ENCODE results near the gene PDZD8.

Gene PDZD8

DNA sequence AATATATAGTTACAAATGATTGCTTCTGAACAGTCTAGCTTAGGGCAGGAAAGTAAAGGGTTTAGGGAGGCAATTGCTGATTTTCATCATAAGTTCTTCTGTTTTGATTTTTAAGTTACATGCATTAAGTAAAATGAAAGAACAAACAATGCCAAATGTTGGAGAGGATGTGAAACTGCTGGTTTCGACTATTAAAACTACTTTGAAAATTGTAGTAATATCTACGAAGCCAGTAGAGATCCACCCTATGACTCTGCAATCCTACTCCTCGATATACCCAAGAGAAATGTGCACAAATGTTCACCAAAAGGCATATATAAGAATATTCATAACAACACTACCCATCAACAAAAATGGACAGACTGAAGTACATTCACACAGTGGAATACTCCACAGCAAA, 24.3 kb downstream of the PDZD8 start:
- Histone ChIP-seq H3K79me2 (ENCODE audit: control insufficient read depth, low read length) (peaks cover 93% of the 10 kb centered on the region), H3K36me3 (ENCODE audit: control insufficient read depth, low read length) (no peaks in the 10 kb centered on the region), H3F3A (ENCODE audit: control insufficient read depth, insufficient read depth) (no peaks in the 10 kb centered on the region), H3K4me3 (ENCODE audit: low read length) (no peak overlapping the region), H3K27me3 (ENCODE audit: control insufficient read depth, low read length) (no peaks in the 10 kb centered on the region), H3K27ac (ENCODE audit: low read depth, low read length) (no peak overlapping the region), H3K9me3 (ENCODE audit: control insufficient read depth, insufficient read depth, low read length) (no peaks in the 10 kb centered on the region), H3K4me1 (ENCODE audit: control insufficient read depth, low read length) (peaks cover 25% of the 10 kb centered on the region), H4K20me1 (ENCODE audit: control insufficient read depth, insufficient read depth, low read depth, low read length) (peaks cover 29% of the 10 kb centered on the region), H3K4me2 (ENCODE audit: low read length) (no peak overlapping the region), H3K9me2 (replicated peaks; ENCODE audit: control insufficient read depth, low read length) (no peaks in the 10 kb centered on the region)
- TF ChIP-seq, protein P1, sequence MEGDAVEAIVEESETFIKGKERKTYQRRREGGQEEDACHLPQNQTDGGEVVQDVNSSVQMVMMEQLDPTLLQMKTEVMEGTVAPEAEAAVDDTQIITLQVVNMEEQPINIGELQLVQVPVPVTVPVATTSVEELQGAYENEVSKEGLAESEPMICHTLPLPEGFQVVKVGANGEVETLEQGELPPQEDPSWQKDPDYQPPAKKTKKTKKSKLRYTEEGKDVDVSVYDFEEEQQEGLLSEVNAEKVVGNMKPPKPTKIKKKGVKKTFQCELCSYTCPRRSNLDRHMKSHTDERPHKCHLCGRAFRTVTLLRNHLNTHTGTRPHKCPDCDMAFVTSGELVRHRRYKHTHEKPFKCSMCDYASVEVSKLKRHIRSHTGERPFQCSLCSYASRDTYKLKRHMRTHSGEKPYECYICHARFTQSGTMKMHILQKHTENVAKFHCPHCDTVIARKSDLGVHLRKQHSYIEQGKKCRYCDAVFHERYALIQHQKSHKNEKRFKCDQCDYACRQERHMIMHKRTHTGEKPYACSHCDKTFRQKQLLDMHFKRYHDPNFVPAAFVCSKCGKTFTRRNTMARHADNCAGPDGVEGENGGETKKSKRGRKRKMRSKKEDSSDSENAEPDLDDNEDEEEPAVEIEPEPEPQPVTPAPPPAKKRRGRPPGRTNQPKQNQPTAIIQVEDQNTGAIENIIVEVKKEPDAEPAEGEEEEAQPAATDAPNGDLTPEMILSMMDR (IDR thresholded peaks at IDR 0.05; ENCODE audit: low read depth, low read length, poor library complexity, severe bottlenecking) = no peak
- TF ChIP-seq EZH2phosphoT487 (IDR thresholded peaks at IDR 0.05; ENCODE audit: borderline replicate concordance, low read length) = no peak

DNA sequence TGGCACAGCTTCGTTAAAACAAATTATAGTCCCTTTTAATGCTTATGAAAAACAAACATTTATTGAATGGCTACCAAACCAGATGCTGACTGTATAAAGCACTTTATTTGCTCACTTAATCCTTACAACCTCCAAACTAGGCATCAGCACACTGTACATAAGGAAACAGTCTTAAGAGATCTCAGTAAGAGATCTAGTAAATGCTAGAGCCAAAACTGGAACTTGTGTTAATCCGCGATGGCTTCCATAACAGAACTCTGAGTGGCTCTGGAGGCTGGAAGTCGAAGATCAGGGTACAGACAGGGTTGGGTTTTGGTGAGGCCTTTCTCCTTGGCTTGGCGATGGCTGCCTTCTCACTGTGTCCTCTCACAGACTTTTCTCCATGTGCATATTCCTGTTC, 27.0 kb downstream of the PDZD8 start:
- Histone ChIP-seq H3K27ac (ENCODE audit: low read depth, low read length) (no peak overlapping the region), H3K27me3 (ENCODE audit: control insufficient read depth, low read length) (no peaks in the 10 kb centered on the region)
- TF ChIP-seq, protein P1 (IDR thresholded peaks at IDR 0.05; ENCODE audit: low read depth, low read length, poor library complexity, severe bottlenecking) = no peak
- no peak for TF ChIP-seq EZH2phosphoT487 (IDR thresholded peaks at IDR 0.05; ENCODE audit: borderline replicate concordance, low read length)

DNA sequence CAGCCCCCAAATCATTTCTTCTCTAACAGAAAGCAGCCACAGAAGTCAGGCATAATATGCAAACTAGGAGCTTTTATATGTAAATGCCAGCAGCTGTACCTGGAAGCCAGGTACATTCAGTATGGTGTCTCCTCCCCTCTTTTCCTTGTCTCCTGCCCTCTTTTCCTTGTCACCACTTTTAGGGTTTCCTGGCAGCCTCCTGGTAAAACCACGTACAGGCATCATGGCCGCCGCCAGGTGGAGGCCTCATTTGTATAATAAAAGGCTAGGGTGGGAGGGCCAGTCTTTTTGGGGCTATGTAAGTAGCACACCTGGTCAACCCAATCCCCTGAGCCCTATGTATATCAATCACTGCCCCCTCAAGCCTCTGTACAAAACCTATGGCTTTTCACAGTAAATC, 28.7 kb downstream of the PDZD8 start:
- no peak overlapping the region for H3K4me3 ChIP-seq (ENCODE audit: low read length)
- H3K27ac ChIP-seq (ENCODE audit: low read depth, low read length) = no peak overlapping the region
- H3K9me2 ChIP-seq (replicated peaks; ENCODE audit: control insufficient read depth, low read length) = no peaks in the 10 kb centered on the region
- TF ChIP-seq, protein P1 (IDR thresholded peaks at IDR 0.05; ENCODE audit: low read depth, low read length, poor library complexity, severe bottlenecking) = no peak
- TF ChIP-seq EZH2phosphoT487 (IDR thresholded peaks at IDR 0.05; ENCODE audit: borderline replicate concordance, low read length) = no peak
- H3K9me3 ChIP-seq (ENCODE audit: control insufficient read depth, insufficient read depth, low read length) = no peaks in the 10 kb centered on the region
- 0 out of 2 replicates have a peak, but pooled peaks cover 3% of the 10 kb centered on the region for H3K36me3 ChIP-seq (ENCODE audit: control insufficient read depth, low read length)
- peaks cover 89% of the 10 kb centered on the region for H3K79me2 ChIP-seq (ENCODE audit: control insufficient read depth, low read length)
- H4K20me1 ChIP-seq (ENCODE audit: control insufficient read depth, insufficient read depth, low read depth, low read length) = 0 out of 2 replicates have a peak, but pooled peaks cover 7% of the 10 kb centered on the region
- no peaks in the 10 kb centered on the region for H3F3A ChIP-seq (ENCODE audit: control insufficient read depth, insufficient read depth)
- H3K27me3 ChIP-seq (ENCODE audit: control insufficient read depth, low read length) = no peaks in the 10 kb centered on the region
- no peaks in the 10 kb centered on the region for H3K4me1 ChIP-seq (ENCODE audit: control insufficient read depth, low read length)
- no peak overlapping the region for H3K4me2 ChIP-seq (ENCODE audit: low read length)

More for the DNA sequence above, 27.0 kb downstream of the PDZD8 start:
- Histone ChIP-seq H3K4me3 (ENCODE audit: low read length) (no peak overlapping the region), H3K79me2 (ENCODE audit: control insufficient read depth, low read length) (peaks cover 89% of the 10 kb centered on the region), H3K4me1 (ENCODE audit: control insufficient read depth, low read length) (peaks cover 1% of the 10 kb centered on the region; the same call in 1 of the 2 replicates), H4K20me1 (ENCODE audit: control insufficient read depth, insufficient read depth, low read depth, low read length) (0 out of 2 replicates have a peak, but pooled peaks cover 16% of the 10 kb centered on the region), H3K9me3 (ENCODE audit: control insufficient read depth, insufficient read depth, low read length) (no peaks in the 10 kb centered on the region), H3K36me3 (ENCODE audit: control insufficient read depth, low read length) (no peaks in the 10 kb centered on the region), H3K4me2 (ENCODE audit: low read length) (no peak overlapping the region), H3F3A (ENCODE audit: control insufficient read depth, insufficient read depth) (no peaks in the 10 kb centered on the region), H3K9me2 (replicated peaks; ENCODE audit: control insufficient read depth, low read length) (no peaks in the 10 kb centered on the region)

Measured in DOHH2 (cell line).